Mucosa of descending colon (tissue), 3 donors: Measurements from ENCODE around the gene LMX1B. TPM values are rescaled to one million over a fixed set of nuclear protein-coding genes. Genes with fewer than 3 reads are reported as not detected.

Experiments
- ATAC-seq: fragments of 200-7000 bp; cut with Tn5 transposase; one replicate; pipeline ENCODE4 v1.9.1; 2020; ENCODE audit warnings: mild to moderate bottlenecking, moderate library complexity
- DNase-seq, 3 donors: peaks; one replicate each; pipeline ENCODE4 v3.0.0-alpha.2; 2020
- H3K36me3 ChIP-seq: fragments of 200-600 bp; one replicate; pipeline ENCODE4 v1.8.0; 2021; ENCODE audit warnings: low read depth, mild to moderate bottlenecking
- H3K4me1 ChIP-seq: fragments of 200-600 bp; one replicate; pipeline ENCODE4 v1.8.0; 2021; ENCODE audit warnings: low read depth, mild to moderate bottlenecking
- H3K4me3 ChIP-seq: fragments of 200-600 bp; one replicate; pipeline ENCODE4 v1.8.0; 2021; ENCODE audit warnings: mild to moderate bottlenecking
- H3K9me3 ChIP-seq: fragments of 200-600 bp; one replicate; pipeline ENCODE4 v1.8.0; 2021; ENCODE audit warnings: mild to moderate bottlenecking
- intact Hi-C, 2 donors: fragments of 100-400 bp; cut with DNase I in 1 of 2; cut with micrococcal nuclease in 1 of 2; formaldehyde crosslinking; loops; one replicate each; pipeline versions ENCODE4 v1.11.0 to v1.11.1; 2022; cut with DNase I, micrococcal nuclease
- total RNA-seq, 3 donors: library from RNA; stranded (reverse); fragmentation: NEBNext Ultra II Directional in 2 of 3; extraction: Animal tissue kit (Norgen Biotek cat#: 25700) in 2 of 3; gene quantifications; one replicate each; pipeline versions ENCODE4 v1.2.1 to v1.2.4, GENCODE V29; 2021 to 2023
- TF ChIP-seq, protein P1 (sequence below): fragments of 200-600 bp; IDR thresholded peaks from one replicate; pipeline ENCODE4 v1.8.0; 2022; ENCODE audit warnings: antibody characterized with exemption, mild to moderate bottlenecking
- donor health status: DM: no; HTN: no; CAD: no; lungs with moderate emphysema.
- donor health status: DM: no; HTN: no; CAD: no.
- donor health status: DM: no; HTN: yes; CAD: no.

Gene LMX1B
- total RNA-seq, 3 donors from 2014 or later: 0.14 to 0.51 TPM; not detected in 1

DNA sequence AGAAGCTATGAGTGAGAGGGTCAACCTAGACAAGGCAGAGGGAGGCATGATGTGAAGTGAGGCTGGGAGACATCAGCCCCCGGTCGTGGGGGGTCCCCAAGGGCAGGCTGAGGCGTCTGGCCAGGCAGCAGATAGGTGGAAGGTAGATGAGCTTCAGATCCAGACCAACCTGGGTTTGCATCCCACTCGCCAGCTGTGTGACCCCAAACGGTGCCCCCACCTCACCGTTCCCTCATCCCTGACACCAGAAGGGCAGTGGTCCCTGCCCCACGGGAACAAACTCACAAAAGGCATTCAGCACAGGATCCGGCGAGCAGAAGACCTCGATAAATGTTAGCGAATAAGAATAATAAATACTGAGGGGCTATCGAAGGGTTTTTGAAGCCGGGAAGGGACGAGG is 27.5 kb upstream of the LMX1B start:
- Histone ChIP-seq H3K36me3 (no peaks in the 10 kb centered on the region), H3K9me3 (no peaks in the 10 kb centered on the region), H3K4me1 (no peaks in the 10 kb centered on the region), H3K4me3 (no peak overlapping the region)
- intact Hi-C loops: no loop called here
- no peak for DNase-seq
- no peak for ATAC-seq
- TF ChIP-seq, protein P1, sequence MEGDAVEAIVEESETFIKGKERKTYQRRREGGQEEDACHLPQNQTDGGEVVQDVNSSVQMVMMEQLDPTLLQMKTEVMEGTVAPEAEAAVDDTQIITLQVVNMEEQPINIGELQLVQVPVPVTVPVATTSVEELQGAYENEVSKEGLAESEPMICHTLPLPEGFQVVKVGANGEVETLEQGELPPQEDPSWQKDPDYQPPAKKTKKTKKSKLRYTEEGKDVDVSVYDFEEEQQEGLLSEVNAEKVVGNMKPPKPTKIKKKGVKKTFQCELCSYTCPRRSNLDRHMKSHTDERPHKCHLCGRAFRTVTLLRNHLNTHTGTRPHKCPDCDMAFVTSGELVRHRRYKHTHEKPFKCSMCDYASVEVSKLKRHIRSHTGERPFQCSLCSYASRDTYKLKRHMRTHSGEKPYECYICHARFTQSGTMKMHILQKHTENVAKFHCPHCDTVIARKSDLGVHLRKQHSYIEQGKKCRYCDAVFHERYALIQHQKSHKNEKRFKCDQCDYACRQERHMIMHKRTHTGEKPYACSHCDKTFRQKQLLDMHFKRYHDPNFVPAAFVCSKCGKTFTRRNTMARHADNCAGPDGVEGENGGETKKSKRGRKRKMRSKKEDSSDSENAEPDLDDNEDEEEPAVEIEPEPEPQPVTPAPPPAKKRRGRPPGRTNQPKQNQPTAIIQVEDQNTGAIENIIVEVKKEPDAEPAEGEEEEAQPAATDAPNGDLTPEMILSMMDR: no peak

DNA sequence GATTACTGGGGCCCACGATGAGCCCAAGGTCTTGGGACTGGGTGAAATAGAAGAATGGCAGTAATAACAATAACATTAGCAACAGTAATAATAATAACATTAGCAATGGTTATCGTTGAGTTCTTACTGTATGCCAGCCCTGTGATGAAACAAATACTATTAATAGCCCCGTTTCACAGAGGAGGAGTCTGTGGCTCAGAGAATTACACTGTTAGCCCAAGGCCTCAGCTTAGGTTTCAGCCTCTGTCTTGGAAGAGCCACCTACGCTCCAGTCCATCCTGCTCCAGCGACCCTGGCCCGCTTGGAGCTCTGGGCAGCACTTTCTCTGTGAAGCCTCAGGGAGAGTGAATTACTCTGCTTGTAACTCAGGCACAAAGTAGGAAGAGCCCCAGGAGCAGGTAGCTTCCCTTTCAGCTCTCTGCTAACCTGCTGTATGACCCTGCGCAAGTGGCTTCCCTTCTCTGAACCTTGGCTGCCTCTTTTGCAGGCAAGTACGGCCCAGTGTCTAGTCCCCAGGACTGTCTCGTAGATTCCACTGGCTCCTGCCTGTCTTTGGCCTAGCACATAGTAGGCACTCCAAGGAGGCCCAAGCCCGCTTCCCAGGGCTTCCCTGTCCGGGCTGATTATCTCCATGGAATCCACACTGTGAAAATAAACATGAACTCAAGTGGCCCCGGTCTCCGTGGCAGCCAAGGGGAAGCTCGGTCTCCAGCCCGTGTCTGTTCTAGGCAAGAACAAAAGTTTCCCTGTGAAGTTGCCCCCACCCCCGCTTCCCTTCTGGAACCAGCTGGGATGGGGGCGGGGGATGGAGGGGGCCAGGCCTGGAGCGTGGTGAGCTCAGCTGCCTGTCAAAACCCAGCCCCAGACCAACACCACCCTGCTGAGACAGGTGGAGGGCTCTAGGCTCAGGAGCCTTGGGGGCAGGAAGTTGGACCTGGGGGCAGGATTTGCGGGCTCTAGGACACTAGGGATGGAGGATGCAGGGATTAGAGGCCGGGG is 26.2 kb upstream of the LMX1B start:
- no peaks in the 10 kb centered on the region for H3K36me3 ChIP-seq
- TF ChIP-seq, protein P1: no peak
- H3K9me3 ChIP-seq: no peaks in the 10 kb centered on the region
- H3K4me1 ChIP-seq: no peaks in the 10 kb centered on the region
- H3K4me3 ChIP-seq: no peak overlapping the region
- intact Hi-C loops: no loop called here
- DNase-seq (peak in 2 of 3 donors; percentile 15 to 34), ATAC-seq (peak; percentile 22)

DNA sequence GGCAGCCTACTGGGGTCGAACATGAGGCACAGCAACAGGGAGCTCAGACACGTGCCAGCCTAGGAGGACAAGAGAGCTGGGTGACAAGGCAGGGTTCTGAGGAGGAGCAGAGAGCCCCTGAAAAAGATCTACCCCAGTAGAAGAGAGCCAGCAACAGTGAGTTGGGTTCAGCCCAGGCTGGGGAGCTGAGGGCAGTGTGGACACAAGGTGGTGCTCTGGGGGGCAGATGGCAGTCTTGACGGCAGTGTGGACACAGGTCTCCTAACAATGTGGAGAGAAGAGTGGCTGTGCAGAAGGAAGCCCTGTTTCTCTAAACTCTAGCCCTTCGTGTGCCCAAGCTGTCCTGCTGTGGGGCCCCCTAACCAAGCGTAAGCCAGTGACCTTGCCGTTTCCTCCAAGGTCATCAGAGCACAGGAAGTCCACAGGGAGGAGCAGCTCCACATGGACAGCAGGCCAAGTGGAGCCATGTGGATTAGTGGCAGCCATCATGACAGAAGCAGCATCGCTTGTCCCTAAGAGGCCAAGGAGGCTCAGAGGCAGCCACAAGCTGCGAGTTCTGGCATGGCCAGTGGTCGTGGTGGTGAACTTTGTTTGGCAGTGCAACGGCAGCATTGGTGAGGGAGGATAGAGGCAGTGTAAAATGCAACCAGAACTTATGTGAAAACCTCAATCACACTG is 25.1 kb upstream of the LMX1B start:
- Histone ChIP-seq H3K36me3 (no peaks in the 10 kb centered on the region), H3K9me3 (no peaks in the 10 kb centered on the region), H3K4me1 (no peaks in the 10 kb centered on the region), H3K4me3 (no peak overlapping the region)
- ATAC-seq (no peak), DNase-seq (no peak)
- TF ChIP-seq, protein P1: no peak
- intact Hi-C loops: no loop called here

DNA sequence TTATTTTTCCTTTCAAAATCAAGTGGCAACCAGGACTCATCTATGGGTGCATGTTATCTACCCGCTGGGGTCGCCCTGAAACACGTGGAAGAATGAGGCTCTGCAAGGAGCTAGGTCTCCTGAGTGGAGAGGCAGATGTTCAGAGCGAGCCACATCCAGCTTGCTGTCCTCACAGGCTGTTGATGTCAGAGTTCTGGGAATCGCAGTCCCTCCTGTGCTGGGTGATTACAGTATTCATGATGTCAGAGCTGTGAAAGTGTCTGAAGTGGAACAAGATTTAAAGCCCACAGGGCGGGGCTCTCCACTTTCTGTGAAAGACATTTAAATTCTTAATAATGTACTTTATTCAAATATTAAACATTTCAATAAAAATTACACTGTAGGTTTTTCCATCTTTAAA is 24.4 kb upstream of the LMX1B start:
- Histone ChIP-seq H3K9me3 (no peaks in the 10 kb centered on the region), H3K4me1 (no peaks in the 10 kb centered on the region), H3K36me3 (no peaks in the 10 kb centered on the region), H3K4me3 (no peak overlapping the region)
- DNase-seq (no peak), ATAC-seq (no peak)
- TF ChIP-seq, protein P1: no peak
- intact Hi-C loops: no loop called here

DNA sequence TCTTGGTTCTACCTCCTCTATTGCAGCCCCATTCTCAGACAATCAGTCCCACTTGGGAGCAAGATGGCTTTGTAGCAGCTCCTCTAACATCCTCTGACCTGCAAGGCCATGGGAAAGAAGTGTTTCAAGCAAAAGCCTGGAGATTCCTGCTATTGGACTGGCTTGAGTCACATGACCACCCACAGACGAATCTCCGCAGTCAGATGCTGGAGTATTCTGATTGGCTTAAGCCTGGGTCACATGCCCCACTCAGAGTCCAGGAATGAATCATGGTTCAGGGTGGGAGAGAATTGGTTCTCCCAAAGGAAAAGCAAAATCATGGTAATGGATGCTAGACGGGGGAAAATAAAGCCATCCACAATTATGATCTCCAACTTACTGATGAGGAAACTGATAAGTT is 22.6 kb upstream of the LMX1B start:
- H3K4me1 ChIP-seq: no peaks in the 10 kb centered on the region
- TF ChIP-seq, protein P1: no peak
- DNase-seq (no peak), ATAC-seq (no peak)
- intact Hi-C loops: no loop called here
- no peak overlapping the region for H3K4me3 ChIP-seq
- no peaks in the 10 kb centered on the region for H3K36me3 ChIP-seq
- no peaks in the 10 kb centered on the region for H3K9me3 ChIP-seq
